Smooth muscle cell (in vitro differentiated cells): ENCODE data around the gene ARSI. TPM values are rescaled to one million over a fixed set of nuclear protein-coding genes. Genes with fewer than 3 reads are reported as not detected.

Experiments
- DNase-seq: peaks from one replicate; lab custom pipeline; 2025; ENCODE audit not compliant: unreplicated experiment; lab: John Stamatoyannopoulos, UW
- H2AFZ ChIP-seq: fragments of 200-600 bp; sonication (generic); 2 replicates; pipeline ENCODE4 v1.6.0; 2016; ENCODE audit warnings: antibody characterized with exemption, low read depth, mild to moderate bottlenecking
- H3F3A ChIP-seq: fragments of 200-600 bp; sonication (generic); 2 replicates; pipeline ENCODE4 v1.6.0; 2017; ENCODE audit warnings: antibody characterized with exemption, low read depth
- H3K27ac ChIP-seq: fragments of 200-600 bp; sonication (generic); 2 replicates; pipeline ENCODE4 v1.5.1; 2016; ENCODE audit warnings: low read depth, mild to moderate bottlenecking
- H3K27me3 ChIP-seq: fragments of 200-600 bp; sonication (generic); 2 replicates; pipeline ENCODE4 v1.6.1; 2016; ENCODE audit warnings: low read depth, mild to moderate bottlenecking
- H3K36me3 ChIP-seq: fragments of 200-600 bp; sonication (generic); 2 replicates; pipeline ENCODE4 v1.5.1; 2016; ENCODE audit warnings: low read depth
- H3K4me1 ChIP-seq: fragments of 200-600 bp; sonication (generic); 2 replicates; pipeline ENCODE4 v1.5.1; 2016; ENCODE audit warnings: low read depth
- H3K4me2 ChIP-seq: fragments of 200-600 bp; sonication (generic); 2 replicates; pipeline ENCODE4 v1.6.0; 2016; ENCODE audit warnings: mild to moderate bottlenecking
- H3K4me3 ChIP-seq: fragments of 200-600 bp; sonication (generic); 2 replicates; pipeline ENCODE4 v1.5.1; 2016; ENCODE audit warnings: mild to moderate bottlenecking
- H3K79me2 ChIP-seq: fragments of 200-600 bp; sonication (generic); 2 replicates; pipeline ENCODE4 v1.6.0; 2016; ENCODE audit warnings: low read depth, mild to moderate bottlenecking
- H3K9ac ChIP-seq: fragments of 200-600 bp; sonication (generic); 2 replicates; pipeline ENCODE4 v1.6.0; 2016; ENCODE audit warnings: low read depth
- H3K9me3 ChIP-seq: fragments of 200-600 bp; sonication (generic); replicated peaks from 2 replicates; pipeline ENCODE4 v1.5.1; 2016; ENCODE audit warnings: low read depth
- H4K20me1 ChIP-seq: fragments of 200-600 bp; sonication (generic); 2 replicates; pipeline ENCODE4 v1.6.0; 2016; ENCODE audit warnings: low read depth
- CTCF ChIP-seq: fragments of 200-600 bp; sonication (generic); IDR thresholded peaks from 2 replicates; pipeline ENCODE4 v1.5.1; 2017; ENCODE audit warnings: borderline replicate concordance, mild to moderate bottlenecking, antibody characterized with exemption; ENCODE audit not compliant: insufficient read depth, poor library complexity, severe bottlenecking
- WGBS: methylation state at CpG from one replicate; pipeline ENCODE4 v1.1.7; 2016; ENCODE audit warnings: low lambda C conversion rate; 5-methylcytosine and 5-hydroxymethylcytosine counted together
- polyA plus RNA-seq: library from polyadenylated mRNA; unstranded; fragments of >200 nt; fragmentation: Nextera tagmentation; extraction: Ambion mirVana; gene quantifications from 2 replicates; pipeline ENCODE4 v1.2.1, GENCODE V29; 2016
- total RNA-seq: library from RNA; depleted of rRNA; stranded (reverse); fragments of >200 nt; gene quantifications from 2 replicates; pipeline ENCODE4 v1.2.3, GENCODE V29; 2014

Gene ARSI
- total and polyA plus RNA-seq, 2 experiments from 2014 or later, result 68.9 to 87.6 TPM

GRCh38 chr5:150327139-150327538, 24.4 kb upstream of the ARSI start:
- Histone ChIP-seq H2AFZ (no peak overlapping the region), H3K27ac (no peak overlapping the region), H3K9ac (no peak overlapping the region), H3K27me3 (no peaks in the 10 kb centered on the region), H4K20me1 (no peaks in the 10 kb centered on the region), H3K79me2 (no peaks in the 10 kb centered on the region), H3F3A (peaks cover under 1% of the 10 kb centered on the region), H3K4me1 (peaks cover 10% of the 10 kb centered on the region), H3K4me2 (peak overlapping the region; percentile 43), H3K9me3 (no peaks in the 10 kb centered on the region), H3K36me3 (no peaks in the 10 kb centered on the region), H3K4me3 (no peak overlapping the region)
- WGBS, result 55% methylated on average over 3 of the region's 3 CpGs
- DNase-seq, result no peak
- no peak for TF ChIP-seq CTCF

GRCh38 chr5:150326707-150327106, 24.0 kb upstream of the ARSI start:
- Histone ChIP-seq H3K27me3 (no peaks in the 10 kb centered on the region), H3K79me2 (no peaks in the 10 kb centered on the region), H3F3A (peaks cover 5% of the 10 kb centered on the region), H3K4me2 (peak overlapping the region; percentile 43), H3K4me1 (peaks cover 10% of the 10 kb centered on the region), H3K27ac (no peak overlapping the region), H4K20me1 (no peaks in the 10 kb centered on the region), H3K9me3 (no peaks in the 10 kb centered on the region), H3K9ac (no peak overlapping the region), H2AFZ (no peak overlapping the region), H3K36me3 (no peaks in the 10 kb centered on the region), H3K4me3 (no peak overlapping the region)
- no peak for TF ChIP-seq CTCF
- WGBS, result 36% methylated on average over 2 of the region's 2 CpGs
- DNase-seq, result no peak

GRCh38 chr5:150325426-150325825, 22.7 kb upstream of the ARSI start:
- Histone ChIP-seq H3K9ac (no peak overlapping the region), H3K36me3 (no peaks in the 10 kb centered on the region), H3K4me3 (no peak overlapping the region), H3K79me2 (no peaks in the 10 kb centered on the region), H3K27me3 (no peaks in the 10 kb centered on the region), H4K20me1 (no peaks in the 10 kb centered on the region), H3K4me1 (peaks cover 12% of the 10 kb centered on the region), H3F3A (peaks cover 10% of the 10 kb centered on the region), H3K27ac (no peak overlapping the region), H3K4me2 (no peak overlapping the region), H2AFZ (no peak overlapping the region), H3K9me3 (no peaks in the 10 kb centered on the region)
- 86% methylated on average over 4 of the region's 4 CpGs for WGBS
- no peak for TF ChIP-seq CTCF
- no peak for DNase-seq

- Histone ChIP-seq H2AFZ (no peak overlapping the region), H3K27ac (no peak overlapping the region), H3K4me3 (no peak overlapping the region), H3K79me2 (no peaks in the 10 kb centered on the region), H3K9me3 (no peaks in the 10 kb centered on the region), H3F3A (peaks cover 20% of the 10 kb centered on the region), H3K27me3 (no peaks in the 10 kb centered on the region), H3K4me2 (no peak overlapping the region), H3K4me1 (peaks cover 28% of the 10 kb centered on the region), H3K36me3 (no peaks in the 10 kb centered on the region), H3K9ac (no peak overlapping the region), H4K20me1 (no peaks in the 10 kb centered on the region)
- DNase-seq, result no peak
- no peak for TF ChIP-seq CTCF
- WGBS, result 87% methylated on average over 8 of the region's 8 CpGs
These were observed 21.1 kb upstream of the ARSI start for GRCh38 chr5:150323819-150324218.
